ENCODE results near the gene MYO6.

Gene MYO6

DNA sequence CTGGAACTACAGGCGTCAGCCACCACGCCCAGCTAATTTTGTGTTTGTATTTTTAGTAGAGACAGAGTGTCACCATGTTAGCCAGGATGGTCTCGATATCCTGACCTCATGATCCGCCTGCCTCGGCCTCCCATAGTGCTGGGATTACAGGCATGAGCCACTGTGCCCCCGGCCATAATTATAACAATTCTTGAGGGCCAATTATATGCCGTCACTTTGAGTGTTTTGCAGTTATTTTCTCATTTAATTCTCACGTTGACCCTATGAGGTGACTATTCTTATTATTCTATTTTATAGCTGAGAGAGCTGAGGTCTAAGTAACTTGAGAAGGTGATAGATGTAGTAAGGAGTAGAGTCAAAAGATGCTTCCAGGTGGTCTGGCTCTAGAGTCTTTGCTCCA, 13.0 kb downstream of the MYO6 start:
- DNase-seq (ENCODE audit: low read depth in 1 of 2, low spot score in 1 of 2) = no peak

DNA sequence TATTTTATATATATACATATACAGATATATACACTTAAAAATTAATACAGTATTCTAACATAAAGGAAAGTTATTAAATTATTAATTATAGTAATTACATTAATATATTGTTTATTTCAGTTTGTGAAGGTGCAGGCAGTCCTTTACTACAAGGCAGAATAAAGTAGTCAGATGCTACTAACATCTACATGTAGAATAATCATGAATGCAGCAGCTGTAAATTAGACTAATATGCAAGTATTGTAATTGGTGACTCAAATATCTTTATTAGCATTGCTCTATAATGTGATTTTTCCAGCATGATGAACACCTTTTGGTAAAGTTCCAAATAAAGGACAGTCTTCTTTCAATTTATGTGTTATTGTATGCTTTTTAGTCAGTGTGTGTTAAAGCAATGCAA, 17.3 kb downstream of the MYO6 start:
- DNase-seq (ENCODE audit: low read depth in 1 of 2, low spot score in 1 of 2) = no peak

DNA sequence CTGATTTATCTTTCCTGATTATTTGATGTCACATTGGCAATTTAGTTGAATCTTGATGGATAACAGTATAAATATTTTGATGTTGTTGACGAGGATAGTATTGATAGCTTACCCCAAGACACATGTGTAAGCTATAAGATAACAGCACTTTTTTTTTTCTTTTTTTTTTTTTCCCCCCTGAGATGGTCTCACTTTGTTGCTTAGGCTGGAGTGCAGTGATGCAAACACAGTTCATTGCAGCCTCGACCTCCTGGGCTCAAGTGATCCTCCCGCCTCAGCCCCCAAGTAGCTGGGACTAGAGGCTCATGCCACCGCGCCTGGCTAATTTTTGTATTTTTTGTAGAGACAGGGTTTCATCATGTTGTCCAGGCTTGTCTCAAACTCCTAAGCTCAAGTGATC, 21.8 kb downstream of the MYO6 start:
- DNase-seq (ENCODE audit: low read depth in 1 of 2, low spot score in 1 of 2) = no peak

DNA sequence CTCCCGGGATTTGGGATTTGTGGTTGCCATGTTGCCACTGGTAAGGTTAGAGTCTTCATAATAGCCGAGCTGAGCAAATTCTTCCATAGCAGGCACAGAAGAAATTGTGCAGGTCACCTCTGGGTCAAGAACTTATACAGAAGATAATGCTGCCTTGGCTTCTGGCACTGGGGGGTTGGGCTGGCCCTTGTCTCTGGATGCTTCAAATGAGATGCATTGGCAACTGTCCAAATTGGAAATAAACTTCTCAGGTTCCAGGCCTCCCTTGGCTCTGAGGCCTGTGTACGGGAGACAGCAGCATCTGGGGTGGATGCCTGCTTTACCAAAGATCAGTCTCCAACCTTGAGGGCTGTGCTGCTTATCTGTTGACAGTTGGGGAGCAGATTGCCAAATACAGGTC, 26.2 kb downstream of the MYO6 start:
- DNase-seq (ENCODE audit: low read depth in 1 of 2, low spot score in 1 of 2) = no peak

DNA sequence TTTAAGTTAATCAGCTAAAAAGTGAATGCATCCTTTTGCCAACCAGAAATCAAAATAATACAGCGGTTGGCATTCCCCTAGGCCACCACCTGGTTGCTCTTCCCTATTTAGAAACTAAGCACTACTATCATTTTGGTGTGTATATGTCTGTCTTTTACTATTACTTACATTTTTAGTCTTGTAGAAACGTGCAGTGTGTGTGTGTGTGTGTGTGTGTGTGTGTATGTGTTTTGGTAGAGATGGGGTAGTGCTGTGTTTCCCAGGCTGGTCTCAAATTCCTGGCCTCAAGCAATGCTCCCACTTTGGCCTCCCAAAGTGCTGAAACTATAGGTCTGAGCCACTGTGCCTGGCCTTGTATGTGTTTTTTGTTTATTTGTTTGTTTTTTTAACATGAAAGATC, 27.4 kb downstream of the MYO6 start:
- no peak for DNase-seq (ENCODE audit: low read depth in 1 of 2, low spot score in 1 of 2)

DNA sequence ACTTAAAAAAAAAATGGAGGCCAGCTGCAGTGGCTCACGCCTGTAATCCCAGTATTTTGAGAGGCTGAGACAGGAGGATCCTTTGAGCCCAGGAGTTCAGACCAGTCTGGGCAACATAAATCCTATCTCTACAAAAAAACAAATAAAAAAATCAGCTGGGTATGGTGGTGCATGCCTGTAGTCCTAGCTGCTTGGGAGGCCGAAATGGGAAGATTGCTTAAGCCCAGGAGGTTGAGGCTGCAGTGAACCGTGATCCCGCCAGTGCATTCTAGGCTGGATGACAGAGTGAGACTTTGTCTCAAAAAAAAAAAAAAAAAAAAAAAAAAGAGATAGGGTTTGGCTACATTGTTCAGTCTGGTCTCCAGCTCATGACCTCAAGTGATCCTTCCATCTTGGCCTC, 29.7 kb downstream of the MYO6 start:
- no peak for DNase-seq (ENCODE audit: low read depth in 1 of 2, low spot score in 1 of 2)

DNA sequence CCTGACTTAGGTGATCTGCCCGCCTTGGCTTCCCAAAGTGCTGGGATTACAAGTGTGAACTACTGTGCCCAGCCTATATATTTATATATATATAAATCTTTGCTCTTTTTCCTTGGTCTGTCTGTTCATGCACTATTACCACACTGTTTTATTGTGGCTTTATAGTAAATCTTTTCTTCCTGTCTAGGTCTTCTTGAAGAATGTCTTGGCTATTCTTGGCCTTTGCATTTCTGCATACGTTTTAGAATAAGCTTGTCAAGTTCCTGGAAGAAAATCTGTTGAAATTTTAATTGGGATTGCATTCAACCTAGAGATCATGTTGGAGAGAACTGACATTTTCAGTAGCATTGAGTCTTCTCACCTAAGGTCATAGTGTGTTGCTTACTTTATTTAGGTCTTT, 37.1 kb downstream of the MYO6 start:
- no peak for DNase-seq (ENCODE audit: low read depth in 1 of 2, low spot score in 1 of 2)

DNA sequence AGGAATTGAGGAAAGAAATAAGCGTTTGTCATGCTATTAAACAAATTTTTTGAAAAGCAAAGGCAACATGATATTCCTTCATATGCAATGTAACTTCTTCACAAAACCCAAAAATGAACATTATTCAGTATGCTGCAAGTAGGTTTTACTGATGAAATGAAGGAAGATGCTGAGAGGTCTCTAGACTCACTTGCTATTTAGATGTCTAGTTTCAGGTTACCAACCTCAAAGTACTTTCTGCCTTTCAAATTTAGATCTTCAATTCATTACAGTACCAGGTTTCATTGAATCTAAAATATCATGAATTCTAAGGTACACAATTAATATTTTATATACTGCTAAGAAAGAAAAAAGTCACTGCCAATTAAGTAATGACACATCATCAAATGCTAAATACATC, 39.9 kb downstream of the MYO6 start:
- DNase-seq (ENCODE audit: low read depth in 1 of 2, low spot score in 1 of 2) = no peak

DNA sequence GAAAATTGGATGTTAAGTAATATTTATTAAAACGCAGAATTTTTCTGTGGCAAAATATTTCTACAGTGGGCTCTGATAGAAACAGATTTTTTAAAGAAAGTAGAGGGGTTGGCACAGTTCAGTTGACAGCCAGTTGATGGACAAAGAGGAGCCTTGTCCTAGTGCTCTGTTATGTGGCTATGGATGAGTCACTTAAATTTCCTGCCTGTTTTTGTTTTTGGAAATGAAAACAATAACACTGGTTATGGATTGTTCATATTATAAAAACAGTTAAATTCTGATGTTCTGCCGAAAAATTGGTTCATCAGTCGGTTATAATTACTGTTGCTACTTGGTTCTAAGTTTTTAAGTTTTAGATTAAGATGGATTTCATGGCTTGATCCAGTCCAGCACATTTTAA, 42.8 kb downstream of the MYO6 start:
- no peak for DNase-seq (ENCODE audit: low read depth in 1 of 2, low spot score in 1 of 2)

DNA sequence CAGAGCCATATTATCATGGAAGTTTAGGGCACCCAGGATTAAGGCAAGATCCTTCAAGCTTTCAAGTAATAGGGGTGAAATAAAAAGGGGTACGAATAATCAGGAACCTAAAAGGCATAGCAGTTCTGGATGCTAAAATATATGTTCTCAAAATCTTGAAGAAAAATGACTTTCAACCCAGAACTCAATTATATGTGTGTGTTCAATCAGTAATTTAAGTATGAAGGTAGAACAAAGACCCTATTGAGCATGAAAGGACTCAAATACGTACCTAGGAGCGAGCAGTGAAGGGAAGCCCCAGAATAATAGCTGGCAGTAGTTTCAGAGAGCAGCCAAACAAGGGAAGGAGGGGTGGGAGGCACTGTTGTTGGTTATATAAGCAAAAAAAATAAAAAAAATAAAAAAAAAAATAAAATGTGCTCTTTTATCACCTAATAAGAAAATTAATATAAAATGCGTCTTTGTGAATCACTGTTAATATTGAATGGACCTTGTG, 45.4 kb downstream of the MYO6 start:
- DNase-seq (ENCODE audit: low read depth in 1 of 2, low spot score in 1 of 2) = no peak

DNA sequence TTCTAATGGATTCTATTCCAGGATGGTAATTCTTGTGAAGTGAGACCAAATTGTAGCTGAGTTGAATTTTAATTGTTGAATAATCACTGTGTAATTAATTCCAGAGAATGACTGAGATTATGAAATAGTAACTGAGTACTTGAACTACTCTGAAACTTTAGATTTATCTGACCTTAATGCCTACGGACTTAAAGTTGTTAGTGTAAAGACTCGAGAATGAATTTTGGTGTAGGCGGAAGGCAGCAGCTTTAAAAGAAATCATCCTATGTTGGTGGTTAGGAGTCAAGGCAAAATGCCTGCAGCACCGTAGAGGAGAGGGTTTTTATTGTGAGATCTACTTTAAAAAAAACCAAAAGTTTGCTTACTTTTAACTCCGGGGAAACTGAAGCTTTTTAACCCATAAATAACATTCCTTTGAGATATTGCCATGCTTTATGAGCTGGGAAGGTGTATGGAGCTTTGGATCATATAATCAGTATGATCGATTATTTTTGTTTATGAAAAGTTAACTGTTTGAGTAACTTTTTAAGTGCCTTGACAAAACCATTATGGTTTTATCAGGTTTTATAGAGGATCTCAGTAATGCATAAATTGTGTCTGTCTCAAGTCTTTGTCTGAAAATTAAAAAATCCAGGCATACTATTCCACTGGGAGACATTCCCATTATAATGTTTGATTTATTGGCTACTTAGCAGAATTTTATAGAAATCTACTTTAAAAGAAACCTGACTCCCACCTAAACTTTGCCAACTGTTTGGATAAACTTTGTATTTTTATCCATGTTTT, 46.1 kb downstream of the MYO6 start:
- DNase-seq (ENCODE audit: low read depth in 1 of 2, low spot score in 1 of 2) = no peak

DNA sequence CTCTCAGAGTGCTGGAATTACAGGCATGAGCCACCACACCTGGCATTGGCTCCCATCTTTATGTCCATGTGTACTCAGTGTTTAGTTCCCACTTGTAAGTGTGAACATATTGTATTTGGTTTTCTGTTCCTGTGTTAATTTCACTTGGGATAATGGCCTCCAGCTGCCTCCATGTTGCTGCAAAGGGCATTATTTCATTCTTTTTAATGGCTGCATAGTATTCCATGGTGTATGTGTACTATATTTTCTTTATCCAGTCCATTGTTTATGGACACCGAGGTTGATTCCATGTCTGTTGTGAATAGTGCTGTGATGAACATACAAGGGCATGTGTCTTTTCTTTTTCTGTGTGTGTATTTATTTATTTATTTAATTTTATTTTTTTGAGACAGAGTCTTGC, 47.7 kb downstream of the MYO6 start:
- no peak for DNase-seq (ENCODE audit: low read depth in 1 of 2, low spot score in 1 of 2)

DNA sequence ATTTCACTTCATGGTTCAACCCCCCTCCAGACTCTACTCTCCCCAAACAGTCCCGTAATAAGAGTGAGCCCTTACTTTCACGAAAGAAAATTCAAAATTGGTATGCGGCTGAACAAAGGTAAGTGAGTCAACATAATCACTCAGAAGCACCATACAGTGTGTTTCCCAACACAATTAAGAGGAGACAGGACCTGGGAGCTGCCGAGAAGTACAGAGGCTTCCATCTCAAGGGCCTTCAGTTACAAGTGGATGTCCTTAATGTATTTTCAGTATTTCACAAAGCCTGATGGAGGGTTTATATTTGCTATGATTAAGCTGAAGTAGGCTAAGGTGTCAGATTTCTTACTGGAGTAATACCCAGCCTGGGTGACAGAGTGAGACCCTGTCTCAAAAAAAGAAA, 51.1 kb downstream of the MYO6 start:
- DNase-seq (ENCODE audit: low read depth in 1 of 2, low spot score in 1 of 2) = no peak

DNA sequence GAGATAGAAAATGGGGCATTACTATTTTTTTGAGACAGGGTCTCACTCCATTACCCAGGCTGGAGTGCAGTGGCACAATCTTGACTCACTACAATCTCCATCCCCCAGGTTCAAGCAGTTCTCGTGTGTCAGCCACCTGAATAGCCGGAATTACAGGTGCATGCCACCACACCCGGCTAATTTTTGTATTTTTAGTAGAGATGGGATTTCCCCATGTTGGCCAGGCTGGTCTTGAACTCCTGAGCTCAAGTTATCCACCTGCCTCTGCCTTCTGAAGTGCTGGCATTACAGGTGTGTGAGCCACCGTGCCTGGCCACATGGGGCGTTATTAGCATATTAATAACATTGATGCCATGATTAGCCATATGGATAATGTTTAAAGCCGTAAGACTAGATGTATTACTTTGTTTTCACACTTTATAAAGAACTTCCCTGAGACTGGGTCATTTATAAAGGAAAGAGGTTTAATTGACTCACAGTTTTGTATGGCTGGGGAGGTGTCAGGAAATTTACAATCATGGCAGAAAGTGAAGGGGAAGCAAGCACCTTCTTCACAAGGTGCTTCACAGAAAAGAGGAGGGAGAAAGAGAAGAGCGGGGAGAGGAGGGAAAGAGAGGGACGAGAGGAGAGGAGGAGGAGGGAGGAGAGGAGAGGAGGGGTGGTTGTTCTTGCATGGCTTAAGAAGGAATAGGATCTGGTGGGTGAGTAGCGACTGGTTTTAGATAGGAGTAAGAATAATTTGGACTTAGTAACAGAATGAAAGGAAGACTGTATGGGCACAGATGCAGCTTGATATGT, 51.9 kb downstream of the MYO6 start:
- DNase-seq (ENCODE audit: low read depth in 1 of 2, low spot score in 1 of 2) = no peak

DNA sequence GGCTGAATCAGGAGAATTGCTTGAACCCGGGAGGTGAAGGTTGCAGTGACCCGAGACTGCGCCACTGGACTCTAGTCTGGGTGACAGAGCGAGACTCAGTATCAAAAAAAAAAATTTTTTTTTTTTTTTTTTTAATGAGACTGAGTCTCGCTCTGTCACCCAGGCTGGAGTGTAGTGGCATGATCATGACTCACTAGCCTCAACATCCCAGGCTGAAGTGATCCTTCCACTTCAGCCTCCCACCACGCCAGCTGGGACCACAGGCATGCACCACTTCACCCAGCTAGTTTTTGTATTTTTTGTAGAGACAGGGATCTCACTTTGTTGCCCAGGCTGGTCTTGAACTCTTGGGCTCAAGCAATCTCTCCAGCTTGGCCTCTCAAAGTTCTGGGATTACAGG, 53.3 kb downstream of the MYO6 start:
- DNase-seq (ENCODE audit: low read depth in 1 of 2, low spot score in 1 of 2) = no peak

DNA sequence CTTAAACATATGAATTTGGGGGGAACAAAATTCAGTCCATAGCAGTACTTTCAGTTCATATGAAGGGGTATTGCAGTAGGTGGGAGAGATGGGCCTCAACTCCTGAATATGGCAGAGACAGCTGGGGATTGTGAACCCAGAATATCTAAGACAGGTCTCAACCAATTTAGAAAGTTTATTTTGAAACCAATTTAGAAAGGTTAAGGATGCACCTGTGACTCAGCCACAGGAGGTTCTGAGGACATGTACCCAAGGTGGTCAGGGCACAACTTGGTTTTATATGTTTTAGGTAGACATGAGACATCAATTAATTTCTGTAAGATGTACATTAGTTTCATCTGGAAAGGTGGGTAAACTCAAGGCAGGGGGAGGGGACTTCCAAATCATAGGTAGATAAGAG, 59.5 kb downstream of the MYO6 start:
- no peak for DNase-seq (ENCODE audit: low read depth in 1 of 2, low spot score in 1 of 2)

DNA sequence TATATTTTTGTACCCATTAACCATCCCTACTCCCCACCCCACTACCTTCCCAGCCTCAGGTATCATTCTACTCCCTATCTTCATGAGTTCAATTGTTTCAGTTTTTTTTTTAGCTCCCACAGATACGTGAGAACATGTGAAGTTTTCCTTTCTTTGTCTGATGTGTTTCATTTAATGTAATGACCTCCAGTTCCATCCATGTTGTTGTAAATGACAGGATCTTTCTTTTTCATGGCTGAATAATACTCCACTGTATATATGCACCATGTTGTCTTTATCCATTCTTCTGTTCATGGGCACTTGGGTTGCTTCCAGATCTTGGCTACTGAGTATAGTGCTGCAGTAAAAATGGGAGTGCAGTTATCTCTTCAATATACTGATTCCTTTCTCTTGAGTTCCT, 63.5 kb downstream of the MYO6 start:
- DNase-seq (ENCODE audit: low read depth in 1 of 2, low spot score in 1 of 2) = no peak

DNA sequence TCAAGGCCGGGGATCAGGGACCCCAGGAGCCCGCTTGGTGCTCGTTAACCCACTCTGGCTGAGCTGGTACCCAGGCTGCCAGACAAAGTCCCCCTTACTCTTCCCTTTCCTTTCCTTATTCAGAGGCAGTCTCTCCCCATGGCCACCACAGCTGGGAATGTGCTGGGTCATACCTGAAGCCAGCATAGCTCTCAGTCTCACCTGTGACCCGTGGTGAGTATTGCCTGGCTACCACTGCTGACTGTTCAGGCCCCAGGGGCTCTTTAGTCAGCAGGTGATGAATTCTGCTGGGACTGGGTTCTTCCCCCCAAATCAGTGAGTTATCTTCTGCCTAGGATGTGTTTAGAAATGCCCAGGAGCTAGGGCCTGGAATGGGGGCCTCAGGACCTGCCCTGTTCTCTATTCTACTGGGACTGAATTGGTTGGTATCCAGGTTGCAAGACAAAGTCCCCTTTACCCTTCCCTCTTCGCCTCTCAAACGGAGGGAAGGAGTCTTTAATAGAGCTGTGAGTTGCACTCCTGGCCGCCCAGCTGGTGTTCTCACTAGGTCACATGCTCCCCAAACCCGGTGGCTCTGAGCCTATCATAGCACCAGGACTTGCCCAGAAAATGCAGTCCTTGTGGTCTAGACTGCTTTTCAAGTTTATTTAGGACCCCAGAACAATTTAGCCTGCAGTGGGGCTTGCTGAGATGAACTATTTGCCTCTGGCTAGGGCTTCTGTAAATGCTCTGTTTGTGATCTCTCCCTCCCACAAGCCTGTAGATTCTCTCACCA, 64.6 kb downstream of the MYO6 start:
- no peak for DNase-seq (ENCODE audit: low read depth in 1 of 2, low spot score in 1 of 2)

DNA sequence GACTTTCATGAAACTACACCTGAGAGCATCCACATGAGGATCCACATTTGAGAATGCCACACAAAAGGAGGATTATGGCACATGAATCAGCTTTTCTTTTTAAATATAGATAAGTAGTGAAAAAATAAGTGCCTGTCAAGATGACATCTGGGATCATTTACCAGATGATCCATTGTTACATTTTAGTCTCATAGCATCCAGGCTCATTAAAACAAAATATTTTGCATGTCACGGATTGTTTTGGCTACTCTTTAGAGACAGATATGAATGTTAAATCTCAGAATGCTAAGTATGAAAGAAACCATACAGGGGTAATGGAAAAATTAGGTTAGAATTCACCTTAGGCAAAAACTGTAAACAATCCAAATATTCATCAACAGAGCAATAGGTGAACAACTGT, 66.7 kb downstream of the MYO6 start:
- DNase-seq (ENCODE audit: low read depth in 1 of 2, low spot score in 1 of 2) = no peak

DNA sequence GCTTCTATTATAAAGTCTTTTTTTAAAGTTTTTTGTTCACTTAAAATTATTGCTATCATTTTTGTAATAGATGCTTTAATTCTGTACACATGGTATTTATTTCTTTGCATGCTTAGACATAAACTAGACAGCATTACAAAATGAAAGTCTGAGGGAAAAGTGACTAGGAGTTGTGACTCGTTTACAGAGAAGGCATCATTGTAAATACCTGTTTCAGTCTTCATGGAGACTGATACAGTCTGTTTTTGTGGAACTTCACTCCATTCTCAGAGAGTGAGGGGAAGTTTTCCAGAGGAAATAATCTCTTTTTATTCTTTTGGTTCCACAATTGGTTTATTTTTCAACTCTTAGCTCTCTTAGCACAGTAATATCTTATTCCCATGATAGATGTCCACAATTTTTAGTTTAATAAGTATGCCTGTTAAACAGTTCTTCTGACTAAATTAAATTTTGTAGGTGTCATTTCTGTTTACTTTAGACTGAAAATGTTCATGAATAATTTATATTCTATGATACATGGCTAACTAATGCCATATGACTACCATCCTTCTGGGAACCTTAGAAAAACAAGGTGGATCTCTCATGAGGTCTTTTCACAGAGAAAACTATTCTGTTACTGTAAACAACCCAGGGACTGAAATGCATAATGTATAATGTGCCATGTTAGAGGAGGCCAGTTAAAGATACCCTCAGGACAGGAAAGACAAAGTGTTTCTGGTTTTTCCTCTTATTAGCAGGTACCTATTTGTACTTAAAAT, 69.2 kb downstream of the MYO6 start:
- DNase-seq (ENCODE audit: low read depth in 1 of 2, low spot score in 1 of 2) = no peak

Data from activated T-helper 1 cell treated with anti-CD3 and anti-CD28 coated beads, Interleukin-2, amount 50 U/mL, for 16 hours (primary cell).